ENCODE results near the gene FDX2.

FDX2 gene

DNA sequence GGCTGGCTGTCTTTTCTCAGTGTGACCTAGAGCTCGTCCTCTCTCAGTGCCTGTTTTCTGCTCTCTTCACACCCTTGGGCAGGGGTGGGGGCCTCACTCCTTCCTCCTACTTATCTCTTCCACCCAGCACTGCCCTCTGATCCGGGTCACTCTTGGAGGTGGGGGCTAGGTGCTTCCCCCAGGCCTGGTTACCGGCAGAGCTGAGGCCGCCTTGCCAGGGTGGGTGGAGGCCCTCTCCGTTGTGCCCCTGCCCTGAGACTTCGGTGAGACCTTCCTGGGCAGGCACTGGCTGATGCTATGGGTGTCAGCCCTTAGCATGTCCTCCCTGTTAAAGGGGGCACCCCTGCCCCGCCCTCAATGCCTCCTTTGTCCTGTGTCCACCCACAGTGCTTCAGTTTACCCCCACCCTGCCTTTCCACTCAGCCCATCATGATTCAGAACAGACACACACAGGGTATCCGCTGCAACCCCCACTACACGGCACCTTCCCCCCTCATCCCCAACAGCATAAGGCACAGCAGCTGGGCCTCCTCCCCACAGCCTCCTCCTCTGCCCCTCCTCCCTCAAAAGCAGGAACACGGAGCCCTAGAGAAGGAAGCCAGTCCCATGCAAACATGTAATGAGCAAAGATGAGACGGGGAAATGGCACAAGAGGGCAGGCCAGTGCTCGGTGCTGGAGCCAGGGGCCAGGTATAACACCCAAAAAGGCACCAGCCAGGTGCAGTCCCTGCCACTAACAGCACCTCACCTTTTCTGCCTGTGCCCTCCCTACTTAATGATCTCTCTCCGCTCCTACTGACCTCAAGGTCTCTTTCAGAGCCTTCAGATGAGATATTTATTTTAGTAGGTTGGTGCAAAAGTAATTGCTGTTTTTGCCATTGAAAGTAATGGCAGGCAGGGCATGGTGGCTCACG lies 16.0 kb downstream of the FDX2 start:
- DNase-seq (ENCODE audit: low read depth in 2 of 3, low spot score in 1 of 3), result no peak

DNA sequence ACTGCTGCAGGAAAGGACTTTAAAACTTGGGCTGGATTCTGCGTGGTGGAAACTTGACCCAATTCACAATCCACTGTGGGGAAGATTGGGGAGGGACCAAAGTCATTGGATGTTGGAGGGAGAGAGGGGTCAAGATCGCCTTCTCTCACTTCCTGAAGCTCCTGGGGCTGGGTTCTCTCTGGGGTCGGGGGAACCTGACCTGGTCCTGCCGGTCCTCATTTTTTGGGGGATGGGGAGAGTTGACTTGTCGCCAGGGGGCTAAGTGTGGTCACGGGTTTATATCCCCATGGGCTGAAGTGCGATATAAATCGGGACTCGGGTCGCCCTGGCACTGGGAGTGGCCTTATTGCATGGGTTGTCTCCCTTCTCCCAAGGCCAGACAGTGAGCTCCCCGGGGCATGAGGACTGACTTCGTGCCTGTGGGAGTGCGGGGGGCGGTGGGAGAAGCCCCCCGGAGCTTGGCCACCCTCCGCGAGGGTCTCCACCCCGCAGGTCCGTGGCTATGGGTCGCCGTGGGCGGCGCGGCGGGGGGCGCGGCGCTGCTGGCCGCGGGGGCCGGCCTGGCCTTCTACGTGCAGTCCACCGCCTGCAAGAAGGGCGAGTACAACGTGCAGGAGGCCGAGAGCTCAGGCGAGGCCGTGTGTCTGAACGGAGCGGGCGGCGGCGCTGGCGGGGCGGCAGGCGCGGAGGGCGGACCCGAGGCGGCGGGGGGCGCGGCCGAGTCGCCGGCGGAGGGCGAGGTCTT lies 19.8 kb downstream of the FDX2 start:
- no peak for DNase-seq (ENCODE audit: low read depth in 2 of 3, low spot score in 1 of 3)

DNA sequence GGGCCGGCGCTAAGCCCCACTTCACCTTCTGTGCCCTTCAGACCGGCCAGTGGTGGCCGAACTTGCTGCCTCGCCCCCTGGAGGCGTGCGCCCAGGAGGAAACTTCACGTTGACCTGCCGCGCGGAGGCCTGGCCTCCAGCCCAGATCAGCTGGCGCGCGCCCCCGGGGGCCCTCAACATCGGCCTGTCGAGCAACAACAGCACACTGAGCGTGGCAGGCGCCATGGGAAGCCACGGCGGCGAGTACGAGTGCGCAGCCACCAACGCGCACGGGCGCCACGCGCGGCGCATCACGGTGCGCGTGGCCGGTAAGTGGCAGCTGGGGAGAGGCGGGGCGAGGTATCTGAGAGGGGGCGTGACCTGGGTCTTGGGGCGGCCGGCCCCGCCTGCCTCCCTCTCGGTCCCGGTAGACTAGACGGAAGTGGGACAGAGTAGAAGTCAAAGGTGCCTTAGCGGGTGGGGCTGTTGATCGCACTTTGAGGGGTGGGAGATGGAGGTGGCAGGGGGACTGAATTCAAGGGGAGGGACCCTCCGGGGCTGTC lies 20.4 kb downstream of the FDX2 start:
- no peak for DNase-seq (ENCODE audit: low read depth in 2 of 3, low spot score in 1 of 3)

DNA sequence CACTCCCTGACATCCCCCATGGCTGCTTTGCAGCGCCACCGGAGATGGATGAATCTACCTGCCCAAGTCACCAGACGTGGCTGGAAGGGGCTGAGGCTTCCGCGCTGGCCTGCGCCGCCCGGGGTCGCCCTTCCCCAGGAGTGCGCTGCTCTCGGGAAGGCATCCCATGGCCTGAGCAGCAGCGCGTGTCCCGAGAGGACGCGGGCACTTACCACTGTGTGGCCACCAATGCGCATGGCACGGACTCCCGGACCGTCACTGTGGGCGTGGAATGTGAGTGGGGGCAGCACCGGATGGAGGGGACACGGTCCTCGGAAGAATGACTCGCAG lies 21.5 kb downstream of the FDX2 start:
- no peak for DNase-seq (ENCODE audit: low read depth in 2 of 3, low spot score in 1 of 3)

DNA sequence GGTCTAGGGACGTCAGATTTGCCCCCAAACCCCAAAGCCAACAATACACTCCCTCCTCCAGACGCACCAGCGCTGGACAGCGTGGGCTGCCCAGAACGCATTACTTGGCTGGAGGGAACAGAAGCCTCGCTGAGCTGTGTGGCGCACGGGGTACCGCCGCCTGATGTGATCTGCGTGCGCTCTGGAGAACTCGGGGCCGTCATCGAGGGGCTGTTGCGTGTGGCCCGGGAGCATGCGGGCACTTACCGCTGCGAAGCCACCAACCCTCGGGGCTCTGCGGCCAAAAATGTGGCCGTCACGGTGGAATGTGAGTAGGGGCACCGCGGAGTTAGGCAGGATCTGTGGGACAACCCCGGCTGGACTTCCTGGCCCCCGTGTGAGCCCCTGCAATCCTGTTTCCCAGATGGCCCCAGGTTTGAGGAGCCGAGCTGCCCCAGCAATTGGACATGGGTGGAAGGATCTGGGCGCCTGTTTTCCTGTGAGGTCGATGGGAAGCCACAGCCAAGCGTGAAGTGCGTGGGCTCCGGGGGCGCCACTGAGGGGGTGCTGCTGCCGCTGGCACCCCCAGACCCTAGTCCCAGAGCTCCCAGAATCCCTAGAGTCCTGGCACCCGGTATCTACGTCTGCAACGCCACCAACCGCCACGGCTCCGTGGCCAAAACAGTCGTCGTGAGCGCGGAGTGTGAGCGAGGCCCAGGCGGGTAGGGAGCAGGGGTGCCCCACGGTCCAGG lies 22.0 kb downstream of the FDX2 start:
- DNase-seq (ENCODE audit: low read depth in 2 of 3, low spot score in 1 of 3), result no peak

DNA sequence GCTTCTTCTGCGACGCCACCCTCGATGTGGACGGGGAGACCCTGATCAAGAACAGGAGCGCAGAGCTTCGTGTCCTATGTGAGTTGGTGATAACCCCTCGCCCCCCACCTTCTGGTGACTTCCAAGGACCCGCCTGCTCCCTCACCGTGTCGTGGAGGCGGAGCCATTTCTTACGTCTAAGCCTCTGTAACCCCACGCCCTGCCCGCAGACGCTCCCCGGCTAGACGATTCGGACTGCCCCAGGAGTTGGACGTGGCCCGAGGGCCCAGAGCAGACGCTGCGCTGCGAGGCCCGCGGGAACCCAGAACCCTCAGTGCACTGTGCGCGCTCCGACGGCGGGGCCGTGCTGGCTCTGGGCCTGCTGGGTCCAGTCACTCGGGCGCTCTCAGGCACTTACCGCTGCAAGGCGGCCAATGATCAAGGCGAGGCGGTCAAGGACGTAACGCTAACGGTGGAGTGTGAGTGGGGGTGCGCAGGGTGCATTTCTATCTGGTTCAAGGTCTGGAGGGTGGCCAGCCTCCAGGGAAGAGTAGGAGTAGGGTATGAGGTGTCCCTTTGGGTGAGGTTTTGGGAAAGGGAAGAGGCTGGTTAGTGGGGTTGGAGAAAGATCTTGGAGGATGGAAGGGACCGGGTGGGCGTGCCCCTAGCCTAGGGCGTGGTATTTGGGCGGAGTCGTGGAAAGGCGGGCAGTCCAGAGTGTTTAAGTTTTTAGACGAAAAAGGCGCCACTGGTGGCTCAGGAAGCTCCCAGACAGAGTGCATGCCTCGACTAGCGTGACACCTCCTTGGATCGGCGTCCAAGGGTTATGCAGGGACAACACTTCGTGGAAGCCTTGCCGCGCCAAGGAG lies 22.8 kb downstream of the FDX2 start:
- DNase-seq (ENCODE audit: low read depth in 2 of 3, low spot score in 1 of 3), result no peak

DNA sequence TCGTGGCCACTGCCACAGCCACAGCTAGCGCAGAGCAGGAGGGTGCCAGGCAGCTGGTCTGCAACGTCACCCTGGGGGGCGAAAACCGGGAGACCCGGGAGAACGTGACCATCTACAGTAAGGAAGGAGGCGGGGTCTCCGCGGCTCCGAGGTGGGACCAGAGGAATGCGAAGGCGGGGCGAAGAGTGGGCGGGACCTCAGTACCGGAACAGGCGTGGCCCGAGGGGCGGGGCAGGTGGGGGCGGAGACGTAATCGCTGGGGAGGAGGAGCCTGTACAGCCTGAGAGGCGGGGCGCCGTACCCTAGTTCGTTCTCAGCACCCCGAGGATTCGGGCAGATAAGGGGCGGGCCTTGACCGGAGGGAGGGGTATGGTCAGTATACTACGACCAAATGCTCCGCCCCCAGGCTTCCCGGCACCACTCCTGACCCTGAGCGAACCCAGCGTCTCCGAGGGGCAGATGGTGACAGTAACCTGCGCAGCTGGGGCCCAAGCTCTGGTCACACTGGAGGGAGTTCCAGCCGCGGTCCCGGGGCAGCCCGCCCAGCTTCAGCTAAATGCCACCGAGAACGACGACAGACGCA lies 23.5 kb downstream of the FDX2 start:
- DNase-seq (ENCODE audit: low read depth in 2 of 3, low spot score in 1 of 3), result peak; percentile 69 to 86 (median 70)

DNA sequence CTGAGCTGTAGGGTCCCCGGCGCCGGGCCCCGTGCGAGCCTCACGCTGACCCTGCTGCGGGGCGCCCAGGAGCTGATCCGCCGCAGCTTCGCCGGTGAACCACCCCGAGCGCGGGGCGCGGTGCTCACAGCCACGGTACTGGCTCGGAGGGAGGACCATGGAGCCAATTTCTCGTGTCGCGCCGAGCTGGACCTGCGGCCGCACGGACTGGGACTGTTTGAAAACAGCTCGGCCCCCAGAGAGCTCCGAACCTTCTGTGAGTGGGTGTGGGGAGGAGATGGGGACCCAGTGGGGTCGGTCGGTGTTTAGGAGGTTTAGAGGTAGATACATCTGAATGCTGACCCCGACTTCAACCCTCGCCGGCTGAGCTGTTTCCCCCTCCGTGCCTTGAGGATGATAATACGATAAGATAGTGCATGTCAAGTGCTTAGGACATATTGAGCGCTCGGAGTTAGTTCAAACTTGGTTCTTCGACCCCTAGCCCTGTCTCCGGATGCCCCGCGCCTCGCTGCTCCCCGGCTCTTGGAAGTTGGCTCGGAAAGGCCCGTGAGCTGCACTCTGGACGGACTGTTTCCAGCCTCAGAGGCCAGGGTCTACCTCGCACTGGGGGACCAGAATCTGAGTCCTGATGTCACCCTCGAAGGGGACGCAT lies 24.1 kb downstream of the FDX2 start:
- no peak for DNase-seq (ENCODE audit: low read depth in 2 of 3, low spot score in 1 of 3)

DNA sequence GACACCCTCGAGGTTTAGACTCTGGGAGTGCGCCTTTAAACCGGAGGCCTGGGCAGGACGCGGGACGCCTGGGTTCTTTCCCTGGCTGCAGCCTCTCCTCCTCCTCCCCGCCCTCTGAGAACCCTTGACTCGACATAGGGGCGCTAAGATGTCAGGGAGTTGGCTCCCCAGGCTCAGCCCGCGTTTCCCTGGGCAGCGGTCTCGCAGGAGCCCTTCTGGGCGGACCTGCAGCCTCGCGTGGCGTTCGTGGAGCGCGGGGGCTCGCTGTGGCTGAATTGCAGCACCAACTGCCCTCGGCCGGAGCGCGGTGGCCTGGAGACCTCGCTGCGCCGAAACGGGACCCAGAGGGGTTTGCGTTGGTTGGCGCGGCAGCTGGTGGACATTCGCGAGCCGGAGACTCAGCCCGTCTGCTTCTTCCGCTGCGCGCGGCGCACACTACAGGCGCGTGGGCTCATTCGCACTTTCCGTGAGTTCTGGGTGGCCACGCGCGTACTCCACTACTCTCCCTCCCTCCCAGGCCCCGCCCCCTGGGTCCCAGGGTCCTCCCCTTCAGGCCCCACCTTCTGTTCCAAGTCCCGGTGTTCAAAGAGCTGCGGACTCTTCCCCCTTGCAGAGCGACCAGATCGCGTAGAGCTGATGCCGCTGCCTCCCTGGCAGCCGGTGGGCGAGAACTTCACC lies 24.8 kb downstream of the FDX2 start:
- no peak for DNase-seq (ENCODE audit: low read depth in 2 of 3, low spot score in 1 of 3)

DNA sequence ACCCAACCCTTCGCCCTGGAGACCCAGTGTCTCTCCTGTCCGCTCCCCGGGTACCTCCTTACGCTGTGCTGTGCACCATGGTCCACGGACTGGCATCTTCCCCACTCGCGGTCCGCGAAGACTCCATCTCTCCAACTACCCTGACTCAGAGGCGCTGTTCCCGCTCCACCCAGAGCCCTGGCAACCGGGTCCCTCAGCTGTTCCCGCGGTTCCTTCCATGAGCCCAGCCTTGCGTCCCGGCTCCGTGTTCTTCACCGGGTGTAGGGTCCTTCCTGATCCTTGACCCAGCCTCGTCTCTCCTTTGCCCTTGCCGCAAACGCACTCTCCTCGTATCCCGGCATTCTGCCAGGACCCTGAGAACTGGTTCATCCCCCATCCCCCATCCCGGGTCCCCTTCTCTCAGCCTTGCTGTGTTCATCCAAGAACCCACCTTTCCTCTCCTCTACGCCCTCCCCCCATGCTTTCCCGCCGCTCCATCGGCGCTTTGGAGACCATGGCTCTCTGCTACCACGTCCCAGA lies 25.4 kb downstream of the FDX2 start:
- DNase-seq (ENCODE audit: low read depth in 2 of 3, low spot score in 1 of 3), result no peak

DNA sequence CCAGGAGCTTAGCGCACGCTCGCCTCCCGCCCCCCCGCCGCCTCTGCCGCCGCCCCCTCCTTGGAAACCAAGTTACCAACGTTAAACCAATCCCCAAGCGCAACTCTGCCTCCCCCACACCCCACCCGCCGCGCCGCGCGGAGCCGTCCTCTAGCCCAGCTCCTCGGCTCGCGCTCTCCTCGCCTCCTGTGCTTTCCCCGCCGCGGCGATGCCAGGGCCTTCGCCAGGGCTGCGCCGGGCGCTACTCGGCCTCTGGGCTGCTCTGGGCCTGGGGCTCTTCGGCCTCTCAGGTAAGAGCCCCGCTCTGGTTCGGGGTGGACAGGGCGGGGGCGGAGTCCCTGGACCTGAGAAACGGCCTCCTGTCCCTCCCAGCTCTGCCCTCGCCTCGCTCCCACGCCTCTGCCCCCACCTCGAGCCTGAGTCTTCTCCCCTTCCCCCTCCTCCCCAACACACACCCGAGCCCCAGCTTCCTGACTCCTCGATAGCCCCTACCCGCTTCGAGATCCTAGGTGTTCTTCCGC lies 25.9 kb downstream of the FDX2 start, which contains the start of gene ICAM5:
TSS of gene ICAM5 (plus strand) at position 117 of the 521 bp plus-strand sequence. CDS start at position 209, 92 bp downstream.
- no peak for DNase-seq (ENCODE audit: low read depth in 2 of 3, low spot score in 1 of 3)

DNA sequence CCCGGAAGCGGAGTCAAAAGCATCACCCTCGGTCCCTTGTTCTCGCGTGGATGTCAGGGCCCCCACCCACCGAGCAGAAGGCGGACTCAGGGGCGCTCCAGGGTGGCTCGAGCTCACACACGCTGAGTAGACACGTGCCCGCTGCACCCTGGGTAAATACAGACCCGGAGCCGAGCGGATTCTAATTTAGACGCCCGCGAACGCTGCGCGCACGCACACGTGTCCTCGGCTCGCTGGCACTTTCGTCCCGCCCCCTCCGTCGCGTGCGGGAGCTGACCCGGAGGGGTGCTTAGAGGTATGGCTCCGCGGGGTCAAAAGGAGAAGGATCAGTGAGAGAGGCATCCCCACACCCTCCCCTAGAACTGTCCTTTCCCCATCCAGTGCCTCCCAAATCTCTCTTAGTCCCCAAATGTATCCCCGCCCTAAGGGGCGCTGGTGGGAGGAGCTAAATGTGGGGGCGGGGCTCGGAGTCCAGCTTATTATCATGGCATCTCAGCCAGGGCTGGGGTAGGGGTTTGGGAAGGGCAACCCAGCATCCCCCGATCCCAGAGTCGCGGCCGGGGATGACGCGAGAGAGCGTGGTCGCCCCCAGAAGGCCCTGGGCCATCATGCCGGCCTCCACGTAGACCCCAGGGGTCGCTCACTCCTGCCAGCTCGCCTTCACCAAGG lies 26.5 kb downstream of the FDX2 start:
- DNase-seq (ENCODE audit: low read depth in 2 of 3, low spot score in 1 of 3), result peak; percentile 50 to 66 (median 63)

DNA sequence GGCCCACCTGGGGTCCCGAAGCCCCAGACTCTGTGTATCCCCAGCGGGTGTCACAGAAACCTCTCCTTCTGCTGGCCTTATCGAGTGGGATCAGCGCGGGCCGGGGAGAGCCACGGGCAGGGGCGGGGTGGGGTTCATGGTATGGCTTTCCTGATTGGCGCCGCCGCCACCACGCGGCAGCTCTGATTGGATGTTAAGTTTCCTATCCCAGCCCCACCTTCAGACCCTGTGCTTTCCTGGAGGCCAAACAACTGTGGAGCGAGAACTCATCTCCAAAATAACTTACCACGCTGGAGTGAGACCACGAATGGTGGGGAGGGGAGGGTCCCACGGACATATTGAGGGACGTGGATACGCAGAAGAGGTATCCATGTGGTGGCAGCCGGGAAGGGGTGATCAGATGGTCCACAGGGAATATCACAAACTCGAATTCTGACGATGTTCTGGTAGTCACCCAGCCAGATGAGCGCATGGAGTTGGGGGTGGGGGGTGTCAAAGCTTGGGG lies 27.1 kb downstream of the FDX2 start:
- DNase-seq (ENCODE audit: low read depth in 2 of 3, low spot score in 1 of 3), result peak in 1 of 3 donors; percentile 35

DNA sequence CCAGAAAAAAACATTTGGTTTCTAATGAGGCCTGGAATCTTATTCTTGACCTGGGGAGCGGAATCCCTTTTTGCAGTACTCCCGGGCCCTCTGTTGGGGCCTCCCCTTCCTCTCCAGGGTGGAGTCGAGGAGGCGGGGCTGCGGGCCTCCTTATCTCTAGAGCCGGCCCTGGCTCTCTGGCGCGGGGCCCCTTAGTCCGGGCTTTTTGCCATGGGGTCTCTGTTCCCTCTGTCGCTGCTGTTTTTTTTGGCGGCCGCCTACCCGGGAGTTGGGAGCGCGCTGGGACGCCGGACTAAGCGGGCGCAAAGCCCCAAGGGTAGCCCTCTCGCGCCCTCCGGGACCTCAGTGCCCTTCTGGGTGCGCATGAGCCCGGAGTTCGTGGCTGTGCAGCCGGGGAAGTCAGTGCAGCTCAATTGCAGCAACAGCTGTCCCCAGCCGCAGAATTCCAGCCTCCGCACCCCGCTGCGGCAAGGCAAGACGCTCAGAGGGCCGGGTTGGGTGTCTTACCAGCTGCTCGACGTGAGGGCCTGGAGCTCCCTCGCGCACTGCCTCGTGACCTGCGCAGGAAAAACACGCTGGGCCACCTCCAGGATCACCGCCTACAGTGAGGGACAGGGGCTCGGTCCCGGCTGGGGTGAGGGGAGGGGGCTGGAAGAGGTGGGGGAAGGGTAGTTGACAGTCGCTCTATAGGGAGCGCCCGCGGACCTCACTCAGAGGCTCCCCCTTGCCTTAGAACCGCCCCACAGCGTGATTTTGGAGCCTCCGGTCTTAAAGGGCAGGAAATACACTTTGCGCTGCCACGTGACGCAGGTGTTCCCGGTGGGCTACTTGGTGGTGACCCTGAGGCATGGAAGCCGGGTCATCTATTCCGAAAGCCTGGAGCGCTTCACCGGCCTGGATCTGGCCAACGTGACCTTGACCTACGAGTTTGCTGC lies 28.7 kb downstream of the FDX2 start, which contains the start of gene ICAM4:
TSS of gene ICAM4 (plus strand) at position 153 of the 935 bp plus-strand sequence. CDS start at position 211, 58 bp downstream.
- no peak for DNase-seq (ENCODE audit: low read depth in 2 of 3, low spot score in 1 of 3)

DNA sequence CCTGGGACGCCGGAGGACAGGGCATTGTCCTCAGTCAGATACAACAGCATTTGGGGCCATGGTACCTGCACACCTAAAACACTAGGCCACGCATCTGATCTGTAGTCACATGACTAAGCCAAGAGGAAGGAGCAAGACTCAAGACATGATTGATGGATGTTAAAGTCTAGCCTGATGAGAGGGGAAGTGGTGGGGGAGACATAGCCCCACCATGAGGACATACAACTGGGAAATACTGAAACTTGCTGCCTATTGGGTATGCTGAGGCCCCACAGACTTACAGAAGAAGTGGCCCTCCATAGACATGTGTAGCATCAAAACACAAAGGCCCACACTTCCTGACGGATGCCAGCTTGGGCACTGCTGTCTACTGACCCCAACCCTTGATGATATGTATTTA lies 30.4 kb downstream of the FDX2 start:
- DNase-seq (ENCODE audit: low read depth in 2 of 3, low spot score in 1 of 3), result no peak

DNA sequence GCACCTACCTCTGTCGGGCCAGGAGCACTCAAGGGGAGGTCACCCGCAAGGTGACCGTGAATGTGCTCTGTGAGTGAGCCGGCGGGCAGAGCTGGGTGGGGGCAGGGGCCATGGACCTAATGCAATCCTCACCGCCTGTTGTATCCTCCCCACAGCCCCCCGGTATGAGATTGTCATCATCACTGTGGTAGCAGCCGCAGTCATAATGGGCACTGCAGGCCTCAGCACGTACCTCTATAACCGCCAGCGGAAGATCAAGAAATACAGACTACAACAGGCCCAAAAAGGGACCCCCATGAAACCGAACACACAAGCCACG lies 30.9 kb downstream of the FDX2 start:
- DNase-seq (ENCODE audit: low read depth in 2 of 3, low spot score in 1 of 3), result no peak
